HG03354 (cell line): ENCODE results near the gene OR52N1.

ENCODE experiments used
- ATAC-seq: cut with Tn5 transposase; IDR thresholded peaks from one replicate; pipeline ENCODE4 v1.9.1; 2021; ENCODE audit warnings: mild to moderate bottlenecking; ENCODE audit not compliant: unreplicated experiment, poor library complexity, severe bottlenecking

Gene OR52N1

GRCh38 chr11:5791165-5791564 lies at the start of gene OR52N1:
TSS of gene OR52N1 (minus strand) at chr11:5791265. CDS start at chr11:5788816, 2,449 bp downstream.
- ATAC-seq = no peak

GRCh38 chr11:5837695-5838094 lies 46.6 kb upstream of the OR52N1 start:
- no peak for ATAC-seq

GRCh38 chr11:5833446-5833845 lies 42.4 kb upstream of the OR52N1 start:
- no peak for ATAC-seq

GRCh38 chr11:5831196-5831829 lies 40.2 kb upstream of the OR52N1 start:
- ATAC-seq = no peak

GRCh38 chr11:5818245-5818886 lies 27.3 kb upstream of the OR52N1 start:
- peak; percentile 65 for ATAC-seq

- ATAC-seq = no peak
These were observed 24.5 kb upstream of the OR52N1 start for GRCh38 chr11:5815534-5815933.

- ATAC-seq = no peak
These were observed 19.1 kb upstream of the OR52N1 start for GRCh38 chr11:5809905-5810795.

GRCh38 chr11:5809122-5809519 lies 18.1 kb upstream of the OR52N1 start:
- ATAC-seq = peak; percentile 32

- ATAC-seq = peak; percentile 94
These were observed 17.5 kb upstream of the OR52N1 start, which contains the start of gene OR52N2 for GRCh38 chr11:5808500-5809121. TSS of gene OR52N2 (plus strand) at chr11:5808924. CDS start at chr11:5820336, 11,412 bp downstream.

- no peak for ATAC-seq
These were observed 16.5 kb upstream of the OR52N1 start for GRCh38 chr11:5807580-5807979.

- no peak for ATAC-seq
These were observed 12.9 kb upstream of the OR52N1 start for GRCh38 chr11:5803982-5804381.

GRCh38 chr11:5796541-5796940 lies 5.5 kb upstream of the OR52N1 start:
- no peak for ATAC-seq

GRCh38 chr11:5783255-5783654 lies 7.8 kb downstream of the OR52N1 start, which contains the start of gene OR52N5:
TSS of gene OR52N5 (minus strand) at chr11:5783355. CDS start at chr11:5778634, 4,721 bp downstream.
- no peak for ATAC-seq

DNA sequence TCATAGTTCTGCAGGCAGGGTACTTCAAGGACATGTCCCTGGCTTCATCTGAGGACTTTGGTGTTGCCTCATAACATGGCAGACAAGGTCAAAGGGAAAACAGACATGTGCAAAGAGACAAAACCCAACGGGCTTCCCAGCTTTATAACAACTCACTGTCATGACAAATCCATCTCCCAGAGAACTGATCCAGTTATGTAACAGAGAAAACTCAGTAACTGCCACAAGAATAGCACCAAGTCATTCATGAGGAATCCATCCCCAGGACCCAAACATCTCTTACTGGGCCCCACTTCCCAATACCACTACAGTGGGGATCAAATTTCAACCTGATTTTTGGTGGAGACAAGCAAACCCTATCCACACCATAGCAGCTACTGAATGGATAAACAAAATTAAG lies 24.0 kb downstream of the OR52N1 start:
- ATAC-seq = no peak

DNA sequence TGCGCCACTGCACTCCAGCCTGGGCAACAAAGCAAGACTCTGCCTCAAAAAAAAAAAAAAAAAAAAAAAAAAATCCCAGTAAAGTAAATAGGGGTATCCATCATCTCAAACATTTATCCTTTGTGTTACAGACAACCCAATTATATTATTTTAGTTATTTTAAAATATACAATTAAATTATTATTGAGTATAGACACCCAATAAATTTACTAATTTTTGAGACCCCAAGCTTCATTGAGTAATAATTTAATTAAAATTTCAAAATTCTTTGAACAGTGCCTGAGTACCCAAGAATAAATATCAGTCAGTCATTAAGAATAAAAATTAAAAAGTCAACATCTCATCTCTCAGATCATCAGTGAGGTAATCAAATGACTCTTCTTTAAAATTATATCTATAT lies 37.1 kb downstream of the OR52N1 start, which contains the start of gene OR52N4:
TSS of gene OR52N4 (plus strand) at position 301 of the 400 bp plus-strand sequence. CDS start 498 bp downstream, outside the sequence.
- ATAC-seq = no peak

DNA sequence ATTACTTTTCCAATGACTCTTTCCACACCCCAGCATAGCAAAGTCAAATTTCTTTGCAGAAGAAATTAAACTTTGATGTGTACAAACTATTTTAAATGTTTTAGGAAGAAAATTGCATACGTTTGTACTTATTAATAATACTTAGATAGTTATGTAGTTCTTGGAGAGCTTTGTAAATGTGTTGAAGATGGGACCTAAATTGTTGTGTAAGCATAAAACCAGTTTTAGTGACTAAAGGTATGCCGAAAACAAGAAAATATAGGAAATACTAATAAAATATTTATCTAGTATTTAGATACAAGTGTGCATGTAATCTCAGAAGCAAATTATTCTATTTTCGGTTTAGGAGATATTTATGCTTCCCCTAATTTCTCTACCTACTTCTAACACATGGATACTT lies 41.2 kb downstream of the OR52N1 start:
- no peak for ATAC-seq

DNA sequence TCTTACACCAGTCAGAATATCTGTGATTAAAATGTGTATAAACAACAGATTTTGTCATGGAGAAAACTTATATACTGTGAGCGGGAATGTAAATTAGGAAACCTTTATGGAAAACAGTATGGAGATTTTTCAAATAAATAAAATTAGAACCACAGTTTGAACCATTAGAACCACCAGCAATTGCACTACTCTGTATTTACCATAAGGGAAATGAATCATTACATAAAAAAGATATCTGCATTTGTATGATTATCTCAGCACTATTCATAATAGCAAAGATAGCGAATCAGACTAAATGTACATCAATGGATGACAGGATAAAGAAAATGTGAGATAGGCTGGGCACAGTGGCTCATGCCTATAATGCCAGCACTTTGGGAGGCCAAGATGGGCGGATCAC lies 44.5 kb downstream of the OR52N1 start:
- ATAC-seq = no peak

DNA sequence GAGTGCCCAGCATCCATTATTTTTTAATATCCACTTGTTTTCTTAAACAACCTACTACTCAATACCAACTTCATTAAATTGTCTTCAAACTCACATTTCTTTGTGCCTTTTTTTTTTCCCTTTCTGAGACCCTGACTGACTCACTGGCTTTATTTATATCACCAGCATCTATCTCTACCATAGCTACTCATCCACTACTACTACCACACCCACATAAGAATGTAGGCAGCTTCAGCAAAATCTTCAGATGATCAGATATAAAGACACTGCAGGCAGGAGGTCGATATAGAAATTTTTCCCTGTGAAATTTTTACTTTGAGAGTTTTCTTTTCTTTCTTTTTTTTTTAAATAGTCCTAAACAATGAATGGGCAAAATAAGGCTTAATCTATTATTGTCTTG lies 52.6 kb downstream of the OR52N1 start:
- no peak for ATAC-seq

- ATAC-seq = no peak
These were observed 53.2 kb downstream of the OR52N1 start for GRCh38 chr11:5737670-5738392.
